K562 (cell line): ENCODE results near the gene CTTNBP2NL. TPM values are rescaled to one million over a fixed set of nuclear protein-coding genes. Genes with fewer than 3 reads are reported as not detected.

Experiments
- ATAC-seq: fragments of 200-7000 bp; cut with Tn5 transposase; 3 replicates; pipeline ENCODE4 v1.9.1; 2020; ENCODE audit warnings: moderate library complexity
- BruUV-seq: library from RNA; stranded (reverse); fragments of 400-500 nt; replicated peaks from 2 replicates; lab custom pipeline; 2021; lab: Mats Ljungman, UMichigan
- CTCF ChIA-PET: fragments of 300-600 bp; formaldehyde crosslinking; extraction: SDS; loops from one replicate; lab custom pipeline; 2021; ENCODE audit warnings: low intra/inter-chr PET ratio; lab: Yijun Ruan, JAX
- POLR2A ChIA-PET: fragments of 300-600, 350-650 bp; sonication (Branson Sonifier 250); formaldehyde crosslinking; extraction: SDS; loops from one replicate; lab custom pipeline; 2021; ENCODE audit warnings: antibody characterized with exemption, inconsistent platforms; lab: Yijun Ruan, JAX
- DNase-seq, 4 experiments: peaks; one replicate each; pipeline versions ENCODE4 v3.0.0 to v3.0.0-alpha.2; 2011 to 2018; ENCODE audit warnings: low spot score in 3 of 4, mixed read lengths in 3 of 4; ENCODE audit errors: extremely low read depth in 1 of 4
- FAIRE-seq: peaks from 2 replicates; lab custom pipeline; 2011; peaks lifted over from hg19 to GRCh38; lab: Jason Lieb, UNC
- H2AFZ ChIP-seq: 2 replicates; pipeline ENCODE4 v1.6.0; 2011; ENCODE audit warnings: low read depth, low read length, control low read depth, inconsistent platforms
- H3K27ac ChIP-seq: fragments of 200-600 bp; 3 replicates; pipeline ENCODE4 v1.8.0; 2011; ENCODE audit warnings: low read depth, mild to moderate bottlenecking, control low read depth, inconsistent platforms, low read length, moderate library complexity, mixed read lengths; ENCODE audit errors: extremely low read depth
- H3K27me3 ChIP-seq, 2 experiments: fragments of 300-600 bp in 1 of 2; 2 replicates in 1 of 2; 3 replicates in 1 of 2; pipeline versions ENCODE4 v1.6.0 to v1.8.0; 2011; ENCODE audit warnings: inconsistent platforms in 2 of 2, low read length in 2 of 2, mild to moderate bottlenecking in 1 of 2, mixed read lengths in 1 of 2, moderate library complexity in 1 of 2; ENCODE audit not compliant: control insufficient read depth in 2 of 2, insufficient read depth in 2 of 2
- H3K36me3 ChIP-seq: fragments of 300-600 bp; 3 replicates; pipeline ENCODE4 v1.8.0; 2011; ENCODE audit warnings: mild to moderate bottlenecking, low read length, inconsistent platforms; ENCODE audit not compliant: control insufficient read depth, insufficient read depth
- H3K4me1 ChIP-seq, 2 experiments: fragments of 200-600 bp in 1 of 2; replicated peaks in 1 of 2; 2 replicates in 1 of 2; 3 replicates in 1 of 2; pipeline versions ENCODE4 v1.5.1 to v1.8.0; 2011; ENCODE audit warnings: inconsistent platforms in 2 of 2, low read length in 2 of 2, mild to moderate bottlenecking in 1 of 2, mixed read lengths in 1 of 2, moderate library complexity in 1 of 2; ENCODE audit not compliant: control insufficient read depth in 2 of 2, insufficient read depth in 2 of 2
- H3K4me2 ChIP-seq: 2 replicates; pipeline ENCODE4 v1.6.1; 2011; ENCODE audit warnings: low read length, control low read depth, inconsistent platforms, mixed read lengths; ENCODE audit not compliant: insufficient read depth
- H3K4me3 ChIP-seq: fragments of 200-600 bp; sonication (generic), shearing (Covaris generic); 2 replicates; pipeline ENCODE4 v1.5.1; 2016; ENCODE audit warnings: control low read depth, inconsistent platforms
- H3K79me2 ChIP-seq: fragments of 200-600 bp; 3 replicates; pipeline ENCODE4 v1.8.0; 2011; ENCODE audit warnings: low read length, inconsistent platforms; ENCODE audit not compliant: control insufficient read depth, insufficient read depth
- H3K9ac ChIP-seq, 2 experiments: 2 replicates each; pipeline versions ENCODE4 v1.6.0 to v1.6.1; 2011; ENCODE audit warnings: low read depth in 2 of 2, low read length in 2 of 2, control low read depth in 1 of 2, inconsistent platforms in 1 of 2, mild to moderate bottlenecking in 1 of 2, mixed read lengths in 1 of 2; ENCODE audit not compliant: insufficient read depth in 1 of 2
- H3K9me1 ChIP-seq: one replicate; pipeline ENCODE4 v1.6.0; 2011; ENCODE audit warnings: inconsistent platforms, mild to moderate bottlenecking, low read length, moderate library complexity; ENCODE audit not compliant: control insufficient read depth, insufficient read depth
- H3K9me3 ChIP-seq: replicated peaks from 2 replicates; pipeline ENCODE4 v1.5.1; 2011; ENCODE audit warnings: low read depth, low read length, inconsistent platforms; ENCODE audit not compliant: control insufficient read depth, insufficient read depth
- H4K20me1 ChIP-seq: replicated peaks from 2 replicates; pipeline ENCODE4 v1.6.1; 2011; ENCODE audit warnings: low read length, inconsistent platforms, mixed read lengths; ENCODE audit not compliant: control insufficient read depth, insufficient read depth
- FOXA3 ChIP-seq, 2 experiments: fragments of 450-650 bp in 1 of 2; sonication (generic) in 1 of 2; formaldehyde crosslinking; IDR thresholded peaks in 1 of 2; conservative IDR thresholded peaks in 1 of 2; 2 replicates each; pipeline versions ENCODE4 v1.4.0 to v1.8.0; 2020 to 2022; ENCODE audit warnings: mild to moderate bottlenecking in 2 of 2, missing genetic modification reagents in 1 of 2
- HDAC6 ChIP-seq: IDR thresholded peaks from 2 replicates; pipeline ENCODE4 v1.6.1; 2012; ENCODE audit warnings: low read depth, mild to moderate bottlenecking, control low read depth, inconsistent platforms, low read length, moderate library complexity
- PCBP1 ChIP-seq: fragments of 200-400 bp; formaldehyde crosslinking; IDR thresholded peaks from 2 replicates; pipeline ENCODE4 v1.6.1; 2018; ENCODE audit warnings: mild to moderate bottlenecking, low read depth, low read length; ENCODE audit not compliant: poor library complexity, severe bottlenecking
- PHTF2 ChIP-seq: fragments of 250-450 bp; sonication (Bioruptor Pico); IDR thresholded peaks from 2 replicates; pipeline ENCODE4 v1.5.0; 2021; ENCODE audit warnings: mild to moderate bottlenecking
- YY1 ChIP-seq, 3 experiments: IDR thresholded peaks; 2 replicates each; pipeline ENCODE4 v1.6.1; 2011; ENCODE audit warnings: low read length in 2 of 3, mild to moderate bottlenecking in 2 of 3, moderate library complexity in 2 of 3, borderline replicate concordance in 1 of 3, control low read depth in 1 of 3, low read depth in 1 of 3; ENCODE audit not compliant: insufficient read depth in 3 of 3, insufficient replicate concordance in 2 of 3, control insufficient read depth in 1 of 3, insufficient read length in 1 of 3; ENCODE audit errors: extremely low read depth in 1 of 3
- ZFX ChIP-seq: sonication (generic); formaldehyde crosslinking; IDR thresholded peaks from 2 replicates; pipeline ENCODE4 v1.8.0; 2022; ENCODE audit warnings: mild to moderate bottlenecking, missing genetic modification reagents, moderate library complexity
- WGBS: fragments of 100-300 bp; shearing (Covaris generic); methylation state at CpG from one replicate; pipeline ENCODE4 v1.1.6; 2016; ENCODE audit warnings: low coverage, mixed read lengths; ENCODE audit not compliant: insufficient coverage; ENCODE audit errors: missing lambda C conversion rate; 5-methylcytosine and 5-hydroxymethylcytosine counted together
- in situ Hi-C: fragments of 300-500 bp; cut with MboI; formaldehyde crosslinking; loops from 4 replicates; pipeline ENCODE4 v1.15.0; 2018; ENCODE audit warnings: inconsistent platforms, mixed read lengths
- intact Hi-C: fragments of 100-400 bp; cut with micrococcal nuclease; formaldehyde crosslinking; loops from 2 replicates; pipeline ENCODE4 v1.14.2; 2022
- polyA plus RNA-seq, 8 experiments: library from polyadenylated mRNA; depleted of rRNA in 4 of 8; stranded (reverse) in 5 of 8; unstranded in 3 of 8; fragments of >200 nt; fragmentation: Nextera tagmentation in 2 of 8; fragmentation: Illumina TruSeq in 1 of 8; extraction: Ambion mirVana in 2 of 8; extraction: Trizol in 1 of 8; gene quantifications; 2 replicates each; pipeline versions ENCODE4 v1.2.1 to v1.2.3, GENCODE V29; 2011 to 2014; ENCODE audit warnings: inconsistent platforms in 1 of 8, missing spikeins in 1 of 8
- total RNA-seq, 7 experiments: library from RNA; depleted of rRNA in 6 of 7; stranded (reverse); fragments of >200 nt in 6 of 7; fragmentation: Illumina TruSeq in 2 of 7; extraction: Trizol in 2 of 7; gene quantifications; 2 replicates each; pipeline versions ENCODE4 v1.2.1 to v1.2.3, GENCODE V29; 2011 to 2021; ENCODE audit warnings: low replicate concordance in 1 of 7
- TF ChIP-seq, protein P1 (sequence below): sonication (generic); formaldehyde crosslinking; IDR thresholded peaks from 2 replicates; pipeline ENCODE4 v1.8.0; 2022; ENCODE audit warnings: mild to moderate bottlenecking, missing genetic modification reagents
- TF ChIP-seq, protein P2 (sequence below): fragments of 450-650 bp; formaldehyde crosslinking; IDR thresholded peaks from 2 replicates; pipeline ENCODE4 v1.4.0; 2020; ENCODE audit warnings: mild to moderate bottlenecking, mixed read lengths

Gene CTTNBP2NL
- total and polyA plus RNA-seq, 9 of the 15 experiments (the other 6 are each of a cell fraction or from before 2014, with no cell fraction given), result 0.27 to 1.4 (median 0.62) TPM

DNA sequence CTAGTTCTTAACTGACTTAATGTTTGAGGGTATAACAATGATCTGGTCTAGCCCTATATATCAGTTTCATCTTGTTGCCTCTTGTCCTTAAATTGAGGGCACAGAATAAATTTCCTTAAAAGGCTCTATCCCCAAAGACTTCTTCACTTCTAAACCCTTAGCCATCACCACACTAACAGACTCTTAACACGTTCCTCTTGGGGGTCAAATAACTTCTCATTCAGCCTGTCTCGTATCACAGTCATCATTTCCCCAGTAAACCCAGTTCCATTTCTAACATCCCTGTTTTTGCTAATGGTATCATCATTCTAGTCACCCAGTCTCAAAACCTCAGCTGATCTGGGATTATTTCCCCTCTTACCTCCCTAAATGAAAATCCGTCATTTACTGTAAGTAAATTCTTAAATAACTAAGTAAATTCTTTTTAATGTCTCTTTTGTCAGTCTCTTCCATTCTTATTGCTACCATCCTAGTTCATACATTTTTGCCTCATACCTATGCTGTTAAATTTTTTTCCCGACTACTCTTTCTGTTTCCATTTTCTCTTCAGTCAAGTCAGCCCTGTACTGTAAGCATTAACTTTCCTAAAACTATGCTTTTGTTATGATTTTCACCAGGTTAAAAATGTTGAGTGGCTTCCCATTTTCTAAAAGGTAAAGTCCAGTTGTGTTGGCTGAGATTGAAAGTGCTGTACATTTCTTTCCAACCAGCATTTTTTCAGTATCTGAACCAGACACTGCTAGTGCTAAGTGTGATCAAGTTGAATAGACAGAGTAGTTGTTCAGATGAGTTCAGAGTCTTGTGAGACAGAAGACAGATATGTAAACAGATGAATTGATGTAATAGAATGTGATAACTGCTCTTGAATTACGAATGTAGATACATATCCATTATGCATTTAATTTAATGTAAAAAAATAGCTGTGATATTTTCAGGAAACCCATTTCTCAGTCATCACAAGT, 6.9 kb downstream of the CTTNBP2NL start:
- no TSS peak for BruUV-seq
- whole genome bisulfite sequencing, result 2% methylated on average over 5 of the region's 5 CpGs
- no peak overlapping the region for H3K27ac ChIP-seq
- no peak overlapping the region for H2AFZ ChIP-seq
- no peaks in the 10 kb centered on the region for H3K9me3 ChIP-seq
- ATAC-seq (no peak), FAIRE-seq (no peak), DNase-seq (no peak)
- no peaks in the 10 kb centered on the region for H3K79me2 ChIP-seq
- peaks cover 3 to 7% of the 10 kb centered on the region in 2 experiments for H3K27me3 ChIP-seq
- no peak overlapping the region for H3K9ac ChIP-seq
- intact Hi-C loops, result no loop called here
- H3K4me2 ChIP-seq, result no peak overlapping the region
- TF ChIP-seq, protein P1, sequence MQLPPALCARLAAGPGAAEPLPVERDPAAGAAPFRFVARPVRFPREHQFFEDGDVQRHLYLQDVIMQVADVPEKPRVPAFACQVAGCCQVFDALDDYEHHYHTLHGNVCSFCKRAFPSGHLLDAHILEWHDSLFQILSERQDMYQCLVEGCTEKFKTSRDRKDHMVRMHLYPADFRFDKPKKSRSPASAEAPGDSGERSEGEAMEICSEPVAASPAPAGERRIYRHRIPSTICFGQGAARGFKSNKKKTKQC (CRISPR knock-in tag), result no peak
- TF ChIP-seq ZFX (CRISPR knock-in tag) (no peak), HDAC6 (no peak), PHTF2 (no peak), YY1 (IDR thresholded peaks at IDR 0.05; ENCODE audit: borderline replicate concordance in 1 of 3, control insufficient read depth in 1 of 3, extremely low read depth in 1 of 3, insufficient read depth in 3 of 3, insufficient read length in 1 of 3, insufficient replicate concordance in 2 of 3, low read depth in 1 of 3, low read length in 2 of 3) (no peak), FOXA3 (CRISPR knock-in tag; conservative IDR thresholded peaks at IDR 0.05 in 1 of 2, IDR thresholded peaks at IDR 0.05 in 1 of 2) (no peak), PCBP1 (no peak)
- TF ChIP-seq, protein P2, sequence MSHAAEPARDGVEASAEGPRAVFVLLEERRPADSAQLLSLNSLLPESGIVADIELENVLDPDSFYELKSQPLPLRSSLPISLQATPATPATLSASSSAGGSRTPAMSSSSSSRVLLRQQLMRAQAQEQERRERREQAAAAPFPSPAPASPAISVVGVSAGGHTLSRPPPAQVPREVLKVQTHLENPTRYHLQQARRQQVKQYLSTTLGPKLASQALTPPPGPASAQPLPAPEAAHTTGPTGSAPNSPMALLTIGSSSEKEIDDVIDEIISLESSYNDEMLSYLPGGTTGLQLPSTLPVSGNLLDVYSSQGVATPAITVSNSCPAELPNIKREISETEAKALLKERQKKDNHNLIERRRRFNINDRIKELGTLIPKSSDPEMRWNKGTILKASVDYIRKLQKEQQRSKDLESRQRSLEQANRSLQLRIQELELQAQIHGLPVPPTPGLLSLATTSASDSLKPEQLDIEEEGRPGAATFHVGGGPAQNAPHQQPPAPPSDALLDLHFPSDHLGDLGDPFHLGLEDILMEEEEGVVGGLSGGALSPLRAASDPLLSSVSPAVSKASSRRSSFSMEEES, result no peak
- ChIA-PET CTCF (no interaction called here), POLR2A (interaction anchor here (1.0 kb wide), 1 partner anchor 17 kb away, joined by 3 read pairs; no protein-coding TSS in a partner anchor)
- no peaks in the 10 kb centered on the region for H3K4me1 ChIP-seq
- in situ Hi-C loops, result no loop called here
- no peaks in the 10 kb centered on the region for H3K9me1 ChIP-seq
- H3K36me3 ChIP-seq, result no peaks in the 10 kb centered on the region
- no peaks in the 10 kb centered on the region for H4K20me1 ChIP-seq
- H3K4me3 ChIP-seq, result no peak overlapping the region
